ENCODE measurements around the gene CHMP4B. TPM values are rescaled to one million over a fixed set of nuclear protein-coding genes. Genes with fewer than 3 reads are reported as not detected.

The CHMP4B gene, protein sequence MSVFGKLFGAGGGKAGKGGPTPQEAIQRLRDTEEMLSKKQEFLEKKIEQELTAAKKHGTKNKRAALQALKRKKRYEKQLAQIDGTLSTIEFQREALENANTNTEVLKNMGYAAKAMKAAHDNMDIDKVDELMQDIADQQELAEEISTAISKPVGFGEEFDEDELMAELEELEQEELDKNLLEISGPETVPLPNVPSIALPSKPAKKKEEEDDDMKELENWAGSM
- total RNA-seq, result 33.1 and 34.1 TPM in 2 replicates

DNA sequence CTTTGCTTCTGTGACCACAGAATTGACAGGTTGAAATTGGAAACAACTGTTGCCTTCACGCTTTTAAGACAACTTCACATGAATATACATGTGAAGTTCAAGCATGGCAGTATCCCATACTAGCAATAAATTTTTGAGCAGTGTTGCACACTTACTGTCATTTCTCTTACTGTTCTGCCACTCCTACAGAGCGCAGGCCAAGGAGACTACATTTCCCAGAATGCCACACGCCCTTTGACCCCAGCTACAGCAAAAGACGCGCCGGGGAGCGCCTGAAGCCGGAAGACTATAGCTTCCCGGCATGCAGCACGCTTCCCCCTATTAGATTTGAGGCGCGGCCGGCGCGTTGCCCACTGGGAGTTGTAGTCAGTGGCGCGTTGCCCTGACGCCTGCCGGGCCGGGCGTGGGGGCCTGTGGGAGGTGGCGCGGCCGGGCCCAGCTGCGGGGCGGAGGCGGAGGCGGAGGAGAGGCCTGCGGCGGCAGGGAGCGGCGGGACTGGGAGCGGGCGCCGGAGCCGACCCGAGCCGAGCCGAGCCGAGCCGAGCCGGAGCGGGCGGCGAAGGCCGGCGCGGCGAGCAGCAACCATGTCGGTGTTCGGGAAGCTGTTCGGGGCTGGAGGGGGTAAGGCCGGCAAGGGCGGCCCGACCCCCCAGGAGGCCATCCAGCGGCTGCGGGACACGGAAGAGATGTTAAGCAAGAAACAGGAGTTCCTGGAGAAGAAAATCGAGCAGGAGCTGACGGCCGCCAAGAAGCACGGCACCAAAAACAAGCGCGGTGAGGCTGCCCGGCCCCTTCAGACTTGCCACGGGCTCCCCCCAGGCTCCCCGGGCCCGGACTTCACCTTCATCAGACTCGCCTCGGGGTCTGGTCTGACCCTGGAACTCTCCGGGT is at the start of gene CHMP4B:
CHMP4B (plus strand) TSS at position 464 of the 891 bp plus-strand sequence; CDS start at position 585, 121 bp downstream.

Other genes with a start within 250 kb of the CHMP4B start
- not detected in 2 replicates for gene C20orf144, start 149.0 kb upstream of the CHMP4B start, total RNA-seq
- gene ACTL10, start 144.4 kb upstream of the CHMP4B start, total RNA-seq, result 0.98 and 1.5 TPM in 2 replicates
- 21.7 and 42.1 TPM in 2 replicates for gene NECAB3, start 136.9 kb upstream of the CHMP4B start, total RNA-seq
- 3.4 and 28.7 TPM in 2 replicates for gene E2F1, start 125.0 kb upstream of the CHMP4B start, total RNA-seq
- gene PXMP4, start 91.0 kb upstream of the CHMP4B start, total RNA-seq, result 8.2 and 9.0 TPM in 2 replicates
- gene ZNF341, start 79.4 kb upstream of the CHMP4B start, total RNA-seq, result 2.0 and 2.2 TPM in 2 replicates
- gene RALY, start 182.6 kb downstream of the CHMP4B start, total RNA-seq, result 115 and 136 TPM in 2 replicates

Data from mesangial cell (primary cell).